Kidney tubule cell (primary cell): ENCODE measurements around the gene TTC31.

Source experiments
- DNase-seq: peaks from one replicate; pipeline ENCODE4 v3.0.0-alpha.2; 2018; ENCODE audit warnings: low spot score

The TTC31 gene

GRCh38 chr2:74526649-74527230 is 43.9 kb downstream of the TTC31 start:
- no peak for DNase-seq

- no peak for DNase-seq
Measured at GRCh38 chr2:74527741-74528140, 44.9 kb downstream of the TTC31 start.

- no peak for DNase-seq
Measured at GRCh38 chr2:74528600-74529356, 45.9 kb downstream of the TTC31 start.

GRCh38 chr2:74529357-74530238 is 46.7 kb downstream of the TTC31 start, which contains the start of the genes AUP1 and HTRA2:
AUP1 (minus strand) TSS chr2:74529706; CDS start chr2:74529629, 77 bp downstream.
HTRA2 (plus strand) TSS chr2:74529933; CDS start chr2:74530007, 74 bp downstream.
- peak; percentile 100 for DNase-seq

GRCh38 chr2:74530239-74531187 is 47.6 kb downstream of the TTC31 start:
- peak; percentile 40 for DNase-seq

- no peak for DNase-seq
Measured at GRCh38 chr2:74531666-74532065, 48.8 kb downstream of the TTC31 start.

- DNase-seq = peak; percentile 44
Measured at GRCh38 chr2:74532222-74532621, 49.3 kb downstream of the TTC31 start.

- DNase-seq = no peak
Measured at GRCh38 chr2:74533464-74533863, 50.6 kb downstream of the TTC31 start.

GRCh38 chr2:74534411-74534810 is 51.5 kb downstream of the TTC31 start:
- DNase-seq = no peak

GRCh38 chr2:74535440-74535965 is 52.6 kb downstream of the TTC31 start:
- DNase-seq = no peak

- DNase-seq = no peak
Measured at GRCh38 chr2:74536166-74536950, 53.5 kb downstream of the TTC31 start.

- DNase-seq = no peak
Measured at GRCh38 chr2:74537140-74537539, 54.3 kb downstream of the TTC31 start.

- DNase-seq = no peak
Measured at GRCh38 chr2:74538881-74539339, 56.0 kb downstream of the TTC31 start.

- no peak for DNase-seq
Measured at GRCh38 chr2:74540291-74540690, 57.4 kb downstream of the TTC31 start.

GRCh38 chr2:74542978-74543377 is 60.1 kb downstream of the TTC31 start:
- no peak for DNase-seq
